Caco-2 (cell line): ENCODE measurements around the gene TBATA. TPM values are rescaled to one million over a fixed set of nuclear protein-coding genes. Genes with fewer than 3 reads are reported as not detected.

Source experiments
- BruUV-seq: library from RNA; stranded (reverse); fragments of 400-500 nt; replicated peaks from 2 replicates; lab custom pipeline; 2021; lab: Mats Ljungman, UMichigan
- CTCF ChIA-PET: fragments of 300-600 bp; sonication (Branson Sonifier 250); formaldehyde crosslinking; loops from one replicate; lab custom pipeline; 2022; ENCODE audit warnings: antibody characterized with exemption; lab: Charles Lee
- POLR2A ChIA-PET: fragments of 300-600 bp; sonication (Branson Sonifier 250); formaldehyde crosslinking; loops from one replicate; lab custom pipeline; 2022; ENCODE audit warnings: antibody characterized with exemption; lab: Charles Lee
- DNase-seq, 2 experiments: peaks; one replicate each; pipeline versions ENCODE4 v3.0.0 to v3.0.0-alpha.2; 2020 to 2022
- H3K27me3 ChIP-seq: replicated peaks from 2 replicates; pipeline ENCODE4 v1.6.0; 2011; ENCODE audit warnings: low read length; ENCODE audit not compliant: control insufficient read depth, insufficient read depth
- H3K36me3 ChIP-seq: 2 replicates; pipeline ENCODE4 v1.5.1; 2011; ENCODE audit warnings: low read length; ENCODE audit not compliant: control insufficient read depth, insufficient read depth
- H3K4me1 ChIP-seq: fragments of 250-450 bp; sonication (Bioruptor Pico); 2 replicates; pipeline ENCODE4 v1.5.1; 2020; ENCODE audit warnings: mild to moderate bottlenecking
- H3K4me3 ChIP-seq: 2 replicates; pipeline ENCODE4 v1.5.1; 2011; ENCODE audit warnings: low read depth, mild to moderate bottlenecking, control low read depth, low read length
- H3K9me3 ChIP-seq: fragments of 250-450 bp; sonication (Bioruptor Pico); 2 replicates; pipeline ENCODE4 v1.5.1; 2020; ENCODE audit warnings: mild to moderate bottlenecking, moderate library complexity
- H3K27ac Mint-ChIP-seq: one replicate; pipeline ENCODE4 v1.8.0; 2022; ENCODE audit warnings: mixed read lengths; ENCODE audit not compliant: unreplicated experiment
- H3K27me3 Mint-ChIP-seq: one replicate; pipeline ENCODE4 v1.8.0; 2022; ENCODE audit warnings: mixed read lengths; ENCODE audit not compliant: insufficient read depth, unreplicated experiment
- H3K36me3 Mint-ChIP-seq: one replicate; pipeline ENCODE4 v1.8.0; 2022; ENCODE audit warnings: mild to moderate bottlenecking, mixed read lengths; ENCODE audit not compliant: insufficient read depth, unreplicated experiment
- H3K4me1 Mint-ChIP-seq: one replicate; pipeline ENCODE4 v1.8.0; 2022; ENCODE audit warnings: low read depth, mixed read lengths; ENCODE audit not compliant: unreplicated experiment
- H3K4me3 Mint-ChIP-seq: one replicate; pipeline ENCODE4 v1.8.0; 2022; ENCODE audit warnings: mild to moderate bottlenecking, moderate library complexity, mixed read lengths; ENCODE audit not compliant: unreplicated experiment
- H3K9me3 Mint-ChIP-seq: one replicate; pipeline ENCODE4 v1.8.0; 2022; ENCODE audit warnings: mixed read lengths; ENCODE audit not compliant: unreplicated experiment
- CTCF ChIP-seq, 2 experiments: fragments of 200-600 bp in 1 of 2; IDR thresholded peaks; 1 replicate in 1 of 2; 2 replicates in 1 of 2; pipeline versions ENCODE4 v1.5.1 to v1.8.0; 2011 to 2022; ENCODE audit warnings: antibody characterized with exemption in 1 of 2, control low read depth in 1 of 2, inconsistent platforms in 1 of 2, low read depth in 1 of 2, low read length in 1 of 2, mild to moderate bottlenecking in 1 of 2, moderate library complexity in 1 of 2; ENCODE audit not compliant: insufficient read depth in 1 of 2, severe bottlenecking in 1 of 2, unreplicated experiment in 1 of 2
- intact Hi-C: fragments of 100-400 bp; cut with micrococcal nuclease; formaldehyde crosslinking; loops from one replicate; pipeline ENCODE4 v1.10.0; 2022; ENCODE audit not compliant: unreplicated experiment
- total RNA-seq: library from RNA; stranded (reverse); gene quantifications from 2 replicates; pipeline ENCODE4 v1.2.3, GENCODE V29; 2022

The TBATA gene
- total RNA-seq, 1 experiment from 2014 or later = not detected

DNA sequence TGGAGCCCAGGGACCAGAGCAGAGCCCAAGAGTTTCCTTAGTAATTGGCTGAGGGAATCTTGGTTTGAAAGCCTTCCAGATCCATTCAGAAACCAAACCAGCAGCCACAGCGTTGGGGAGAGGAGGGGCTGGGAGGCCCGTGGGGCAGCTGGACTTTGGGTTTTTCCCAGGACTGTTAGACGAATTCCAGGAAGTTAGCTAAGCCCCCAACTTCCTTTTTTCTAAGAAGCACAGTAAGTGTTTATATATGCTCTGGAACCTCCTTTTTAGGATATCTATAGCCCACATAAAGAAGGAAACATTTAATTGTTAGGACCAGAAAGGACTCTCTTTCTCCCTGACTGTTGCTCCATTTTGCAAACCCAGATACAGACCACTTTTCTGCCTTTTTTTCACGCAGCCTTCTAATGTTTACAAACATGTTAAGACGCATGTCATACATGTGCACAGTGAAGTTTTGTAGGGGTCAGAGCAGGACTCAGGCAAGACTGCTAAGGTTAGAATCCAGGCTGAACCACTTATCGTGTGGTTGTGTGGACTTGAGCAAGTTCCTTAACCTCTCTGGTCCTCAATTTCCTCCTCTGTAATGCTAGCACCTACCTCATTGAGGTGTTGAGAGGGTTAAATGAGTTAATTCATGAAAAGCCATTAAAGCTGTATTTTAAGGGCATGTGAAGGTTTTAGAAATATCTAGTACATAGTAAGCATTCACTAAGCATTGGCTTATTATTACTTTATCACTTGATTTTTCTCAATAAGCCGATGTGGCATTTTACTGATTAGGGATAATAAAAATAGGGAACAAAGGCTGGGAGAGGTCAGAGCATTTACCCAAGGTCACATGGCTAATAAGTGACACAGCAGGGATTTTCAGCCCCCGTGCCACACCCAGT is 42.4 kb downstream of the TBATA start:
- ChIA-PET POLR2A (interaction anchor here (0.6 kb wide), 1 partner anchor 67 kb away, joined by 3 read pairs; no protein-coding TSS in a partner anchor), CTCF (interaction anchor here (0.6 kb wide), 1 partner anchor 1054 kb away, joined by 4 read pairs; no protein-coding TSS in a partner anchor)
- H3K9me3 Mint-ChIP-seq = peaks cover 11% of the 10 kb centered on the region
- DNase-seq = no peak
- intact Hi-C loops = no loop called here
- no peaks in the 10 kb centered on the region for H3K36me3 ChIP-seq
- no peaks in the 10 kb centered on the region for H3K4me1 Mint-ChIP-seq
- no peaks in the 10 kb centered on the region for H3K36me3 Mint-ChIP-seq
- H3K9me3 ChIP-seq = peaks cover 6% of the 10 kb centered on the region; the same call in 1 of the 2 replicates
- H3K27me3 Mint-ChIP-seq = no peaks in the 10 kb centered on the region
- H3K4me3 Mint-ChIP-seq = no peak overlapping the region
- no peak for TF ChIP-seq CTCF (IDR thresholded peaks at IDR 0.05; ENCODE audit: insufficient read depth in 1 of 2, low read depth in 1 of 2, low read length in 1 of 2, severe bottlenecking in 1 of 2, unreplicated experiment in 1 of 2)
- H3K27me3 ChIP-seq = no peaks in the 10 kb centered on the region
- no TSS peak for BruUV-seq
- no peak overlapping the region for H3K4me3 ChIP-seq
- no peak overlapping the region for H3K27ac Mint-ChIP-seq
- H3K4me1 ChIP-seq = peaks cover 11% of the 10 kb centered on the region; the same call in 1 of the 2 replicates

DNA sequence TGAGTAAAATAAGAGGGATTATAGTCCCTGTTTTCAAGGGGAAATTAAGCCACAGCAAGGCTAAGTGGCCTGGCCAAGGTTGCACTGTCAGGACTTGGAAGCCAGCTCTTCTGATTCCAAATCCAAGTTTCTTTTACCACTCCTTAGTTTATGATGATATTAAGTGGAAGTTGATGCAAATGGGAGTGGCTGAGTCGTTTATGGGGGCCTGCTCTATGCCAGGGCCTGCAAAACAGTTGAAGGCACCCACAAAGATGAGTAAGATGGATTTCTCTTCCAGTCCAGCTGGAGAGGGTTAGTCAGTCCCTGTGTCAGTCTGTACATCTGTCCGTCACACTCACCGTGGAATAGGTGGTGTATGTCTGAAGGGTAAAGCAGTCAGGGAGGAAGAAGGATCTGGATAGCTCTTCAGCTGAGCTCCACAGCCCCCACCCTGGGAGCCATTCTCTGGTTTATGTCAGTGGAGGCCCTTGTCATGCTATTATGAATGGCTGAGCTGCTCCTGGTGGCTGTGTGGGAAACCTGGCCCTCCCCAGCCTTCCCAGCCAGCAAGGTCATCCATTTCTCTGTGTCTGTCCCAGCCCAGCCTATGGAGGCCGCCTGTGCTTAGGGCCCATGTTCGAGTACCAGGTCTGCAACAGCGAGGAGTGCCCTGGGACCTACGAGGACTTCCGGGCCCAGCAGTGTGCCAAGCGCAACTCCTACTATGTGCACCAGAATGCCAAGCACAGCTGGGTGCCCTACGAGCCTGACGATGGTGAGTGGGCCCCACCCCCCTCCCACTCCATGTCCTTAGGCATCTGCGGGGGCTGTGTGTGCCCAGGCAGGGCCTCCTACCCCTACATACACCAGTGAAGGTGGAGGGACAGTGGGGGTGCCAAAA is 44.5 kb downstream of the TBATA start:
- DNase-seq = no peak
- no peak overlapping the region for H3K4me3 Mint-ChIP-seq
- BruUV-seq = no TSS peak
- H3K27ac Mint-ChIP-seq = no peak overlapping the region
- no peak for TF ChIP-seq CTCF (IDR thresholded peaks at IDR 0.05; ENCODE audit: insufficient read depth in 1 of 2, low read depth in 1 of 2, low read length in 1 of 2, severe bottlenecking in 1 of 2, unreplicated experiment in 1 of 2)
- intact Hi-C loops = no loop called here
- Histone ChIP-seq H3K4me3 (no peak overlapping the region), H3K4me1 (peaks cover 13% of the 10 kb centered on the region; the same call in 1 of the 2 replicates), H3K9me3 (peaks cover 3% of the 10 kb centered on the region; the same call in 1 of the 2 replicates), H3K36me3 (no peaks in the 10 kb centered on the region), H3K27me3 (no peaks in the 10 kb centered on the region)
- ChIA-PET CTCF (interaction anchor here (0.6 kb wide), 1 partner anchor 49 kb away, joined by 8 read pairs; no protein-coding TSS in a partner anchor), POLR2A (no interaction called here)
- no peaks in the 10 kb centered on the region for H3K27me3 Mint-ChIP-seq
- no peaks in the 10 kb centered on the region for H3K36me3 Mint-ChIP-seq
- peaks cover 11% of the 10 kb centered on the region for H3K9me3 Mint-ChIP-seq
- no peaks in the 10 kb centered on the region for H3K4me1 Mint-ChIP-seq

GRCh38 chr10:70738761-70739121 is 46.4 kb downstream of the TBATA start:
- Histone ChIP-seq H3K4me3 (no peak overlapping the region), H3K9me3 (no peaks in the 10 kb centered on the region), H3K4me1 (peaks cover 13% of the 10 kb centered on the region; the same call in 1 of the 2 replicates), H3K36me3 (no peaks in the 10 kb centered on the region), H3K27me3 (no peaks in the 10 kb centered on the region)
- Mint-ChIP-seq H3K4me1 (no peaks in the 10 kb centered on the region), H3K9me3 (no peaks in the 10 kb centered on the region), H3K27me3 (no peaks in the 10 kb centered on the region), H3K36me3 (no peaks in the 10 kb centered on the region), H3K27ac (no peak overlapping the region), H3K4me3 (no peak overlapping the region)
- no peak for TF ChIP-seq CTCF (IDR thresholded peaks at IDR 0.05; ENCODE audit: insufficient read depth in 1 of 2, low read depth in 1 of 2, low read length in 1 of 2, severe bottlenecking in 1 of 2, unreplicated experiment in 1 of 2)
- ChIA-PET POLR2A (interaction anchor here (0.5 kb wide), 1 partner anchor 16 kb away, joined by 4 read pairs; no protein-coding TSS in a partner anchor), CTCF (interaction anchor here (0.6 to 1.2 kb wide), 4 partner anchors 22 to 328 kb away, joined by 3 to 4 read pairs (median 3); no protein-coding TSS in a partner anchor)
- intact Hi-C loops = loop anchor here (5.0 kb wide), 1 partner anchor 66 kb away; the partner anchor contains the start of gene ADAMTS14
- DNase-seq = no peak
- no TSS peak for BruUV-seq
